Endothelial cell of umbilical vein (primary cell): ENCODE data around the gene FAM181A. TPM values are rescaled to one million over a fixed set of nuclear protein-coding genes. Genes with fewer than 3 reads are reported as not detected.

ENCODE experiments used
- BruUV-seq: library from RNA; stranded (reverse); fragments of 400-500 nt; replicated peaks from 2 replicates; lab custom pipeline; 2021; lab: Mats Ljungman, UMichigan
- CTCF ChIA-PET: fragments of 300-600, 350-600 bp; sonication (Branson Sonifier 250); formaldehyde crosslinking; loops from one replicate; lab custom pipeline; 2021; ENCODE audit warnings: antibody characterized with exemption, inconsistent platforms; lab: Charles Lee
- POLR2A ChIA-PET: fragments of 300-600, 350-600 bp; sonication (Branson Sonifier 250); formaldehyde crosslinking; loops from one replicate; lab custom pipeline; 2021; ENCODE audit warnings: antibody characterized with exemption, inconsistent platforms; lab: Charles Lee
- DNase-seq: peaks from one replicate; pipeline ENCODE4 v3.0.0-alpha.2; 2011; ENCODE audit warnings: low read depth, low spot score
- FAIRE-seq: peaks from 2 replicates; lab custom pipeline; 2011; peaks lifted over from hg19 to GRCh38; lab: Jason Lieb, UNC
- H2AFZ ChIP-seq: 2 replicates; pipeline ENCODE4 v1.6.0; 2012; ENCODE audit warnings: low read depth, low read length, control low read depth, inconsistent platforms
- H3K27ac ChIP-seq: 2 replicates; pipeline ENCODE4 v1.5.1; 2011; ENCODE audit warnings: low read depth, mild to moderate bottlenecking, control low read depth, low read length, moderate library complexity; ENCODE audit not compliant: insufficient read depth
- H3K27me3 ChIP-seq, 2 experiments: 2 replicates each; pipeline versions ENCODE4 v1.6.0 to v1.6.1; 2011; ENCODE audit warnings: low read length in 2 of 2, mixed read lengths in 1 of 2; ENCODE audit not compliant: control insufficient read depth in 2 of 2, insufficient read depth in 2 of 2
- H3K36me3 ChIP-seq, 2 experiments: 2 replicates in 1 of 2; 3 replicates in 1 of 2; pipeline ENCODE4 v1.5.1; 2011; ENCODE audit warnings: low read length in 2 of 2, mild to moderate bottlenecking in 1 of 2, moderate library complexity in 1 of 2; ENCODE audit not compliant: control insufficient read depth in 2 of 2, insufficient read depth in 2 of 2; ENCODE audit errors: extremely low read depth in 1 of 2
- H3K4me1 ChIP-seq: 3 replicates; pipeline ENCODE4 v1.5.1; 2011; ENCODE audit warnings: mild to moderate bottlenecking, low read length; ENCODE audit not compliant: control insufficient read depth, insufficient read depth; ENCODE audit errors: extremely low read depth
- H3K4me2 ChIP-seq: 2 replicates; pipeline ENCODE4 v1.6.1; 2011; ENCODE audit warnings: low read length, control low read depth, mixed read lengths; ENCODE audit not compliant: insufficient read depth
- H3K4me3 ChIP-seq, 3 experiments: fragments of 200-600 bp in 1 of 3; sonication (generic), shearing (Covaris generic) in 1 of 3; replicated peaks in 1 of 3; 2 replicates each; pipeline ENCODE4 v1.5.1; 2011 to 2016; ENCODE audit warnings: control low read depth in 3 of 3, low read length in 3 of 3, mild to moderate bottlenecking in 2 of 3, inconsistent platforms in 1 of 3, low read depth in 1 of 3, moderate library complexity in 1 of 3; ENCODE audit not compliant: insufficient read depth in 1 of 3
- H3K79me2 ChIP-seq: 2 replicates; pipeline ENCODE4 v1.6.0; 2012; ENCODE audit warnings: low read length, inconsistent platforms; ENCODE audit not compliant: control insufficient read depth, insufficient read depth
- H3K9ac ChIP-seq: replicated peaks from 2 replicates; pipeline ENCODE3; 2011; ENCODE audit warnings: low read length, control low read depth; ENCODE audit not compliant: insufficient read depth; ENCODE audit errors: extremely low read depth
- H3K9me1 ChIP-seq: replicated peaks from 3 replicates; pipeline ENCODE4 v1.6.0; 2011; ENCODE audit warnings: mild to moderate bottlenecking, low read length; ENCODE audit not compliant: control insufficient read depth, insufficient read depth; ENCODE audit errors: extremely low read depth
- H3K9me3 ChIP-seq: replicated peaks from 2 replicates; pipeline ENCODE4 v1.5.1; 2012; ENCODE audit warnings: low read length, inconsistent platforms; ENCODE audit not compliant: control insufficient read depth, insufficient read depth
- H4K20me1 ChIP-seq: replicated peaks from 2 replicates; pipeline ENCODE3; 2011; ENCODE audit warnings: mild to moderate bottlenecking, low read length; ENCODE audit not compliant: control insufficient read depth, insufficient read depth; ENCODE audit errors: extremely low read depth
- GATA2 ChIP-seq: IDR thresholded peaks from 2 replicates; pipeline ENCODE4 v1.7.0; 2011; ENCODE audit warnings: low read depth, mild to moderate bottlenecking, moderate library complexity, mixed read lengths, low read length; ENCODE audit not compliant: insufficient read length, insufficient read depth
- dilution Hi-C: fragments of 300-500 bp; cut with MboI; formaldehyde crosslinking; loops from one replicate; pipeline ENCODE4 v1.15.0; 2019; ENCODE audit warnings: low sequenced_read_pairs; ENCODE audit not compliant: extremely low pct_ligation_motif_present
- intact Hi-C: fragments of 100-400 bp; cut with micrococcal nuclease; formaldehyde crosslinking; loops from one replicate; pipeline ENCODE4 v1.10.0; 2022
- polyA plus RNA-seq, 4 experiments: library from polyadenylated mRNA; depleted of rRNA in 3 of 4; stranded (reverse) in 3 of 4; unstranded in 1 of 4; fragments of >200 nt; gene quantifications; 2 replicates each; pipeline versions ENCODE4 v1.2.1 to v1.2.3, GENCODE V29; 2011 to 2012; ENCODE audit warnings: missing spikeins in 1 of 4
- total RNA-seq: library from RNA; stranded (reverse); gene quantifications from 2 replicates; pipeline ENCODE4 v1.2.3, GENCODE V29; 2021

FAM181A gene
- total and polyA plus RNA-seq, 2 donors (not counting 3 experiments of a cell fraction or from before 2014, with no cell fraction given), result not detected

DNA sequence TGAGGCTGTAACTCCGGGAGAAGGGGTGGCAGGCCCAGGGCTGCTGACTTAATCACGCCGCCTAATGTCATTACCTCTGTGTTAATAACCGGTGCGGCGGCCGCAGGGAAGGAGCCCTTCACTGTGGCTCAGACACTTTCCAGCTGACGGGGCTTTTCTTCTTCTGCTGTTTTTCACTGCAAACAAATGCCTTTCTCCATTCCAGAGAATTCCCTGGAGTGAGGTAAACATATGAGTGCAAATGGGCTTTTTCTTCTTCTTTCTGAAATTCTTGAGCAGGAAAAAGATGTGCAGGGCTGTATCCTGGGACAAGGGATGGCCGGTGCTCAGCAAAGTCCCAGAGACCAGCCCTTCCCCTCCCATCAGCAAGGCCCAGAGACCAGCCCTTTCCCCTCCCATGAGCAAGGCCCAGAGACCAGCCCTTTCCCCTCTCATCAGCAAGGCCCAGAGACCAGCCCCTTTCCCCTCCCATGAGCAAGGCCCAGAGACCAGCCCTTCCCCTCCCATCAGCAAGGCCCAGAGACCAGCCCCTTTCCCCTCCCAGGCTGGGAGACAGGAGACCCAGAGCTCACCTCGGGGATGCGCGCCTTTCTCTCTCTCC, 33.4 kb upstream of the FAM181A start:
- Histone ChIP-seq H3K36me3 (no peaks in the 10 kb centered on the region), H3K79me2 (no peaks in the 10 kb centered on the region), H3K27ac (no peak overlapping the region), H3K9me3 (no peaks in the 10 kb centered on the region), H3K9me1 (no peaks in the 10 kb centered on the region), H3K27me3 (no peaks in the 10 kb centered on the region), H4K20me1 (no peaks in the 10 kb centered on the region), H3K4me1 (no peaks in the 10 kb centered on the region), H2AFZ (no peak overlapping the region), H3K4me2 (no peak overlapping the region), H3K4me3 (no peak overlapping the region), H3K9ac (no peak overlapping the region)
- ChIA-PET POLR2A (no interaction called here), CTCF (interaction anchor here (0.7 to 0.8 kb wide), 3 partner anchors 20 to 781 kb away, joined by 3 read pairs; no protein-coding TSS in a partner anchor)
- FAIRE-seq (no peak), DNase-seq (no peak)
- intact Hi-C loops, result loop anchor here (1.0 to 5.0 kb wide), 2 partner anchors 238 to 776 kb away; partner anchors contain the start of gene ITPK1
- BruUV-seq, result no TSS peak
- dilution Hi-C loops, result no loop called here
- TF ChIP-seq GATA2, result no peak

DNA sequence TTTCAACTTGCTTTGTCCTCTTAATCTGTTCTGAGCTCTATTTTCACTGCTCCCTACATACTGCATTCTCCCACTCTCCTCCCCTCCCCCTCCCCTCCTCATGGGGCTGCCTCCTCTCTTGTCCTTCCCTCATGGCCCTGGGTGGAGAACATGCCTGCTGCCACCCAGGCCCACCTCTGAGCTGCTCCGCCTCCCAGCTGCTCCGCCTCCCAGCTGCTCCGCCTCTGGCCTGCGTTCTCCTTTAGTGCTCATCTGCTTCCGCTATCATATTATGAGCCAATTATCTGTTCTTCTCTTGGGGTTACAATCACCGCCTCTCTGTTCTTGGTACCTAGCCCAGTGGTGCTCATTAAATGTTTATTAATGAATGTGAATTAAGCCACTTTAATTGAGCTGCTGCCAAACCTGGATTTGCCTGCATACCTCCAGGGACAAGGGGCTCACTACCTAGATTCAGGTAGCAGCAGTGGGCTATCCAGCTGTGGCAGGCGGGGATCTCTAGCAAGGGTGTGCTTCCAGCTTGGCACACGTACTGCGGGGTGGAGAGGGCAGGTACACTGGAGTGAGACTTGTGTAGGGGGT, 32.0 kb upstream of the FAM181A start:
- ChIA-PET CTCF (interaction anchor here (0.8 to 1.7 kb wide), 2 partner anchors 10 to 12 kb away, joined by 3 to 4 read pairs; no protein-coding TSS in a partner anchor), POLR2A (no interaction called here)
- no TSS peak for BruUV-seq
- FAIRE-seq (no peak), DNase-seq (no peak)
- no peaks in the 10 kb centered on the region for H3K27me3 ChIP-seq
- H3K4me2 ChIP-seq, result no peak overlapping the region
- no peaks in the 10 kb centered on the region for H3K79me2 ChIP-seq
- dilution Hi-C loops (no loop called here), intact Hi-C loops (no loop called here)
- H3K9ac ChIP-seq, result no peak overlapping the region
- no peaks in the 10 kb centered on the region for H3K9me3 ChIP-seq
- H2AFZ ChIP-seq, result no peak overlapping the region
- no peaks in the 10 kb centered on the region for H3K9me1 ChIP-seq
- H3K4me1 ChIP-seq, result no peaks in the 10 kb centered on the region
- TF ChIP-seq GATA2, result no peak
- H4K20me1 ChIP-seq, result no peaks in the 10 kb centered on the region
- no peak overlapping the region for H3K4me3 ChIP-seq
- H3K27ac ChIP-seq, result no peak overlapping the region
- no peaks in the 10 kb centered on the region for H3K36me3 ChIP-seq
